ENCODE data around the gene MRPS31. TPM values are rescaled to one million over a fixed set of nuclear protein-coding genes. Genes with fewer than 3 reads are reported as not detected.
"Not testable (repeated sequence)": the region's sequence is repeated elsewhere in the genome, so short reads cannot be mapped to it uniquely, and the experiment has no call there.

The MRPS31 gene
- total RNA-seq, 3 donors from 2014 or later, result 20.3 to 21.2 (median 20.9) TPM

GRCh38 chr13:40787062-40787461 lies 16.1 kb upstream of the MRPS31 start:
- Histone ChIP-seq H3K4me3 (no peak overlapping the region), H3K9me3 (no peaks in the 10 kb centered on the region), H3K4me1 (ENCODE audit: low read depth) (peaks cover 7% of the 10 kb centered on the region), H3K36me3 (ENCODE audit: low read depth) (no peaks in the 10 kb centered on the region)
- intact Hi-C loops (cut with DNase I, micrococcal nuclease), result no loop called here
- TF ChIP-seq, protein P1, sequence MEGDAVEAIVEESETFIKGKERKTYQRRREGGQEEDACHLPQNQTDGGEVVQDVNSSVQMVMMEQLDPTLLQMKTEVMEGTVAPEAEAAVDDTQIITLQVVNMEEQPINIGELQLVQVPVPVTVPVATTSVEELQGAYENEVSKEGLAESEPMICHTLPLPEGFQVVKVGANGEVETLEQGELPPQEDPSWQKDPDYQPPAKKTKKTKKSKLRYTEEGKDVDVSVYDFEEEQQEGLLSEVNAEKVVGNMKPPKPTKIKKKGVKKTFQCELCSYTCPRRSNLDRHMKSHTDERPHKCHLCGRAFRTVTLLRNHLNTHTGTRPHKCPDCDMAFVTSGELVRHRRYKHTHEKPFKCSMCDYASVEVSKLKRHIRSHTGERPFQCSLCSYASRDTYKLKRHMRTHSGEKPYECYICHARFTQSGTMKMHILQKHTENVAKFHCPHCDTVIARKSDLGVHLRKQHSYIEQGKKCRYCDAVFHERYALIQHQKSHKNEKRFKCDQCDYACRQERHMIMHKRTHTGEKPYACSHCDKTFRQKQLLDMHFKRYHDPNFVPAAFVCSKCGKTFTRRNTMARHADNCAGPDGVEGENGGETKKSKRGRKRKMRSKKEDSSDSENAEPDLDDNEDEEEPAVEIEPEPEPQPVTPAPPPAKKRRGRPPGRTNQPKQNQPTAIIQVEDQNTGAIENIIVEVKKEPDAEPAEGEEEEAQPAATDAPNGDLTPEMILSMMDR (IDR thresholded peaks at IDR 0.05), result no peak
- ATAC-seq (no peak), DNase-seq (no peak)

DNA sequence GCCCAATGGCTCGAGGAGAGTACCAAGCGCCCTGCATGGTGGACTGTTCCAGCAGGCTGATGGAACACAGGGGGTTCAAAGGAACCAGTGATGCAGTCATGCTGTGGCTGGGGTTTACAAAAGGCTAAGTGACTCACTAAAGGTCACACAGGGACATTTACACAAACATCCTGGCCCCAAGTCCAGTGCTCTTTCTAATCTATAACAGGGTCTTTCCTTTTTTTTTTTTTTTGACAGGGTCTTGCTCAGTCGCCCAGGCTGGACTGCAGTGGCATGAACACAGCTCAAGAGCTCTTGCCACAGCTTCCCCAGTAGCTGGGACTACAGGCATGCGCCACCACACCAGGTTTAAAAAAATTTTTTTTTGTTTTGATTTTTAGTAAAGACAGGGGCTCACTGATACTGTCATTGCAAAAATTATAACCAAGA lies 15.6 kb upstream of the MRPS31 start:
- Histone ChIP-seq H3K9me3 (no peaks in the 10 kb centered on the region), H3K4me3 (no peak overlapping the region), H3K36me3 (ENCODE audit: low read depth) (no peaks in the 10 kb centered on the region), H3K4me1 (ENCODE audit: low read depth) (peaks cover 7% of the 10 kb centered on the region)
- intact Hi-C loops (cut with DNase I, micrococcal nuclease), result no loop called here
- TF ChIP-seq, protein P1 (IDR thresholded peaks at IDR 0.05), result no peak
- no peak for ATAC-seq
- no peak for DNase-seq

DNA sequence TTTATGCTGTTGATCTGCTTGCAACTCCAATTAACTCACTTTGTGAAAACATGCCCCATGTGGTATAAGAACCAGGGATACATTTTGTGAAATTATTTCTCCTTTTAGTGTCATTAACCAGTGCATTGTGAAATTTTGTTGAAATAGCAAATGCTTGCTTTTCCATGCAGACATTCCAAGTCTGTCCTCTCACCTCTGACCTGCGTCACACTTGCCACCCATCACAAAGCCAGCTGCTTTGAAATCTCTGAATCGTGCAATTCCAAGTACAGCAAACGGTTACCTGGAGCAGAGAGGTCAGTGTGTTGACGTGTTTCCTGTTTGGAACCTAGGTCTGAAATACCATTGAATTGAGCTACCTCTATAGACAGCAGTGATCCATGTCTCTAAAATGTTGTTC lies 13.6 kb upstream of the MRPS31 start:
- intact Hi-C loops (cut with DNase I, micrococcal nuclease), result no loop called here
- TF ChIP-seq, protein P1 (IDR thresholded peaks at IDR 0.05), result no peak

GRCh38 chr13:40782971-40783370 lies 12.0 kb upstream of the MRPS31 start:
- H3K9me3 ChIP-seq; H3K36me3 ChIP-seq (ENCODE audit: low read depth); ATAC-seq; H3K4me1 ChIP-seq (ENCODE audit: low read depth); intact Hi-C loops (cut with DNase I, micrococcal nuclease); H3K4me3 ChIP-seq; DNase-seq: not testable (repeated sequence)

More for the DNA sequence above, 13.6 kb upstream of the MRPS31 start:
- H3K4me3 ChIP-seq, result no peak overlapping the region
- H3K36me3 ChIP-seq (ENCODE audit: low read depth), result no peaks in the 10 kb centered on the region
- DNase-seq (no peak), ATAC-seq (no peak)
- no peaks in the 10 kb centered on the region for H3K4me1 ChIP-seq (ENCODE audit: low read depth)
- no peaks in the 10 kb centered on the region for H3K9me3 ChIP-seq

DNA sequence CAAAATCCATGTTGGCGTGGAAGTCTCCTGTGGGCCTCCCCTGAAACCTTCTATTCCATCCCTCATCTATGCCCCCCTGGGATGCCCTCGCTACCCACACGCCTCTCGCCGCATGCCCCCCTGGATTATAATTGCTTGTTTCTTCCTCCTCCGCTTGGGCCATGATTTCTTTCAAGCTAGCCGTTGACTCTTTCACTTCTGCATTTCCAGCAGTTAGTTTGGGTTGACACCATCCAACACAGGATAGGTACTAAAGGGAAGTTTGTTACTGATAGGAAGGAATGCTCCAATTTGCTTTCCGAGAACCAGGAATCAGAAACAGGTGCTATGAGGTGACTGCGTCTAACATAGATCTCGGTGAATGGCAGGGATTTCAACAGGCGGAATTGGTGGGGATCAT lies 10.7 kb upstream of the MRPS31 start:
- H3K36me3 ChIP-seq (ENCODE audit: low read depth), result no peaks in the 10 kb centered on the region
- DNase-seq (no peak), ATAC-seq (no peak)
- H3K4me1 ChIP-seq (ENCODE audit: low read depth), result no peaks in the 10 kb centered on the region
- intact Hi-C loops (cut with DNase I, micrococcal nuclease), result no loop called here
- no peaks in the 10 kb centered on the region for H3K9me3 ChIP-seq
- H3K4me3 ChIP-seq, result no peak overlapping the region
- TF ChIP-seq, protein P1 (IDR thresholded peaks at IDR 0.05), result no peak

DNA sequence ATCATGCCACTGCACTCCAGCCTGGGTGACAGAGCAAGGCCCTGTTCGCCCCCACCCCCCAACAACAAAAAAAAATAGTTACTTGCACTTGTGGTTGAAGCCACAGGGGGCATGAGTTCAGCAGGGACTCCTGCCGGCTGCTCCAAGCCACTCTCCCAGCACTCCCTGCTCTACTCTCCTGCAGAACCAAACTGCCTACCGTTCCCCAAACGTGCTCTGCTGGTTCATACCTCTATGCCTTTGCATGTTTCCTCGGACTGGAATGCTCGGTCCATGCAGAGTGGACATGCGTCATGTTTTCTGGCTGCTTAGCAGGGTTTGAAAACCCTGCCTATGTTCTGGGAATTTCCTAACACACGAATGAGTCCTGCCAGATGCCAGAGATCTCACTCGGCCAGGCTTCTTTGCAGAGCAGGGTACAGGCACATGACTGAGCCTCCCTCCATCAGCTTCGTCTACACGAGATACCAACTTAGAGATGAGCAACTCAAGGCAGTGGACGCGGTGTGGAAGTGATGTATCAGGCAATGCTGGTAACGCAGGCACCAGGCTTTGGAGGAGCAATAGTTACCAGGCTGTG lies 9.9 kb upstream of the MRPS31 start:
- DNase-seq (no peak), ATAC-seq (no peak)
- intact Hi-C loops (cut with DNase I, micrococcal nuclease), result no loop called here
- no peaks in the 10 kb centered on the region for H3K36me3 ChIP-seq (ENCODE audit: low read depth)
- no peaks in the 10 kb centered on the region for H3K9me3 ChIP-seq
- H3K4me3 ChIP-seq, result no peak overlapping the region
- TF ChIP-seq, protein P1 (IDR thresholded peaks at IDR 0.05), result no peak
- H3K4me1 ChIP-seq (ENCODE audit: low read depth), result no peaks in the 10 kb centered on the region

All from mucosa of descending colon (tissue), 3 donors.